HG02798 (cell line): ENCODE measurements around the gene FOS.

ENCODE experiments used
- ATAC-seq: cut with Tn5 transposase; IDR thresholded peaks from one replicate; pipeline ENCODE4 v1.9.1; 2021; ENCODE audit warnings: mild to moderate bottlenecking; ENCODE audit not compliant: unreplicated experiment, poor library complexity

FOS gene

GRCh38 chr14:75311356-75311755 lies 32.7 kb downstream of the FOS start:
- ATAC-seq, result no peak

DNA sequence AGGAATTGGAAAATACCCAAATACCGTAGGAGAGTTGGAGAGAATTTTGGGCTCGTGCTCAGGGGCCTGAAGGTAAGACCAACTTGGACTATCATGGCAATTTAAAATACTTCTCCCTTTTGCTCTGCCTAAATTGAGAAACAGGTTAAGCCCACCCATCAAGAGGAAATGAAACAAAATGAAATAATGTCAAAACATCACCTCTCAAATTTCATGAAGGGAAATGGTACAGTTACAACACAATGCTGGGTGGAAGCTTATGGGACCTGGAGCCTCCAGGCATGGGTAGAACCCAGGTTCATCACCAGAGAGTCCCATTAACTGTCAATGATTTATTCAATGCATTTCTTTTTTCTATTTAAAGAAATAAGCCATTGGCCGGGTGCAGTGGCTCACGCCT lies 33.7 kb downstream of the FOS start:
- no peak for ATAC-seq

DNA sequence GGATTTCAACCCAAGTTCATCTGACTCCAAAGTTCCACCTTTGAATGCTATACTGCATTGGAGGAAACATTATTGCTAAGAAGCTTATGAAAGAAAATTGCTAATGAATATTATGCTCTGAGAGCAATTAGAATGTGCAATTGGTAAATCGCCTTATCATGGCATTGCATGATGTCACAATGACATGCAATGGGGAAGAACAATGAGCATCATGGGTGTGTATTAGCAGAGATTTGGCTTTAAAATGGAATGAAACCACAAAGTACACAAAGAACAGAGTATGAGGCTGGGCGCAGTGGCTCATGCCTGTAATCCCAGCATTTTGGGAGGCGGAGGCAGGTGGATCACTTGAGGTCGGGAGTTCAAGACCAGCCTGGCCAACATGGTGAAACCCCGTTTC lies 34.7 kb downstream of the FOS start:
- no peak for ATAC-seq

DNA sequence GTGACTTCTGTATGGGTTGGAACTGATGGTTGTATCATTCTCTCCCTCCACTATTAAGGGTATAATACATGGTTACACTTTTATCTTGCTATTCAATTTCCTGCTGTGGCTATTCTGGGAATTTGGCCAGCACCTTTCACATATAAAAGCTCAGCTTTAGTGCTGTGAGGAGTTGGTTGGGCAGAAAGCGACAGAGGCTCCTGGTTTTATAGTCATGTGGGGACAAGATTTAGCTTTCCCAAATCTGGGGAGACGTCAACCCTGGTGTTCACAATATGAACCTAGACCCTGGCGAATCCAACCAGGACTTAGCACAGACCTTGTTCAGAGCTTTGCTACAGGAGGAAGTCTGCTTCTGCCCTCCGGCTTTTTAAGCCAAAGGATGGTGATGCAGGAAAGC lies 36.5 kb downstream of the FOS start:
- no peak for ATAC-seq

- ATAC-seq, result no peak
Observed at GRCh38 chr14:75317148-75317547, 38.5 kb downstream of the FOS start.

DNA sequence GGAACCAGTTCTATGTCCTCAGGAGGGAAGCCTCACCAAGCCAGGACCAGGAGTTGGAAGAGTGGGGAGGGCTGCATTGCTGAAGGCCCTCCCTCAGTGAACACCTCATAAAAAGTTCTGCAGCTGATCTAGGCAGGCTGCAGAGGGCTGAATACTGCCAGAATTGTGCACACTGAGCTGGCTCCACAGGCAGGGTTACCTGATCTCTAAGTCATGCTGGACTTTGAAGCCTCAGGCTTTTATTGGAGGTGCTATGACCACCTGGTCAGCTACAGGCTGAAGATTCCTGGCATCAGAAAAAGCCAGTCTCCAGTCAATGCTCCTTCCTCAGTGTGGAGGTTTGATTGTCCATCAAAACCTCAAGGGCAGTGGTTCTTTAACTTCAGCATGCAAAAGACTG lies 39.7 kb downstream of the FOS start:
- no peak for ATAC-seq

- ATAC-seq, result no peak
Observed at GRCh38 chr14:75319021-75319420, 40.4 kb downstream of the FOS start.

DNA sequence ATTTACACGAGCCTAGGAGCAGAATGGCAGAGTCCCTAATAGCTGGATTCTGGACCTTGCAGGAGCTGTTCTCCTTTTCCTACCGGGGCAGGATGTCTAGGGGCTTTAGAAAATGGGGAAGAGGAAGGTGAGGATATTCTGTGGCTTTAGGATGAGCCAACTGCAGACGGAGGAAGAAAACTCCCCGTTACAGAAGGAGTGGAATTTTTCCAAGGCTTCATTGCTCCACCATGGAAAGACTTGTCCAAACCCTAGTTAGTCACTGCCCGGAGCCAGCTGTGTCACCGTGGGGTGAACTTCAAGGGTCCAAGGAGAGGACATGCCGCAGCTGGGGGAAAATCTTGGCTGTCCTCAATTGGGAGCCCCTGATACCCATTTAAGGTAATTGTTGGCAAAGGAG lies 41.6 kb downstream of the FOS start:
- ATAC-seq, result no peak

DNA sequence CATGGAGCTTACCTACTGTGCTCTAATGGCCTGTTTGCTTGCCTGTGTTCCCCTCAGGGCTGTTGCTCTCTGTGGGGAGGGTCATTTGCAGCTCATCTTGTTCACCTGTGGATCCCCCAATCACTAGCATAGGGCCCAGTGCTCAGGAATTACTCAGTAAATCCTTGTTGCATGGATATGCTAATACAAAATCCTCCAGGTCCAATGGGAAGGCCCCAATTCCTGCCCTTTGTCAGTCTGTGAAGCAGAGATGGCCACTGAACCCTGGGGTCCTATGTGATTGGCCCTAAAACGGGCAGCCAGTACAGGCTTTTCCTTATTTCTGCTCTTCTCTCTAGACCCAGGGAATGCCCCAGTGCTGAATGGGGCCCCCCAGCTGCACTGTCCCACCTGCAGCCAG lies 44.1 kb downstream of the FOS start:
- no peak for ATAC-seq

GRCh38 chr14:75323571-75323970 lies 44.9 kb downstream of the FOS start:
- ATAC-seq, result no peak

DNA sequence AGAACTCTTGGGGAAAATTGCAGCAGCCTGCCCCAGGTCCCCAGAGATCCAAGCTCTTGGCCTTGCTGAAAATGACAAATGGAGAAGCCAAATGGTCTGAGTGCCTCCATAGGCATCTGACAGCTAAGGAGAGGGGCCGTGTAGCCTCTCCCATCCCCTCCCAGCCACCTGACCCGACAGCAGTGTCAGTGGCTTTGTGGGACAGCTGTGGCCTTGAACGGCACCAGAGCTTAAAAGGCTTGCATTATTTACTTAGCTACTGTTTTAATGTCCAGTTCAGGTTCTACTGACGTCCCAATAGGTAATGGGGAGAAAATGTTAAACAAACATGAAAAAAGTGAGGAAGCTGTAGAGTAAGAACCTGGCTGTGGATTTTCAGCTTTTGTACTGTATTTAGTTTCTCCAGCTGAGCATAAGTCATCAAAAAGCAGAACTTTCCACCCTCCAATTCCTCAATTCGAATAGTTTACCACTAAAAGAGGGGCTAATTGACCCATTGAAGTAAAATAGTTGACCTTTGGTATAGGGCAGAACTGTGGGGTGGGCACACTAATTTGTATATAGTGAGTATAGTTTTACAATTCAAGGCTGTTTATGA lies 50.0 kb downstream of the FOS start:
- no peak for ATAC-seq

DNA sequence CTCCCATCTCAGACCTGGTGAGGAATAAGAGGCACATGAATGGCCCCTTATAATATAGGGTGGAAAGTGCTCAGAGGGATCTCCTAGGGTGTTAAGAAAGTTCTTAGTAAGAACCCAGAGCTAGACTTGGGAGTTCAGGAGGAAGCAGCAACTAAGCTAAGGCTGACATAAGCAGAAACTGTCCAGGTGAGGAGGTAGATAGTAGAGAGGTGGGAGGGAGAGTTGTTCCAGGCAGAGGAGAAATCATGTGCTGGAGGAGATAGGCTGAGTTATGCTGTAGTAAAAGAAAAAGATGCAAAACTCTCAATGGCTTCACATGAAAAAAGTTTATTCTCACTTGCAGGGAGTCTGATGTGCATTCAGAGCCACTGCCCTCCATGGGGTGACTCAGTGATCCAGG lies 50.7 kb downstream of the FOS start:
- ATAC-seq, result no peak

DNA sequence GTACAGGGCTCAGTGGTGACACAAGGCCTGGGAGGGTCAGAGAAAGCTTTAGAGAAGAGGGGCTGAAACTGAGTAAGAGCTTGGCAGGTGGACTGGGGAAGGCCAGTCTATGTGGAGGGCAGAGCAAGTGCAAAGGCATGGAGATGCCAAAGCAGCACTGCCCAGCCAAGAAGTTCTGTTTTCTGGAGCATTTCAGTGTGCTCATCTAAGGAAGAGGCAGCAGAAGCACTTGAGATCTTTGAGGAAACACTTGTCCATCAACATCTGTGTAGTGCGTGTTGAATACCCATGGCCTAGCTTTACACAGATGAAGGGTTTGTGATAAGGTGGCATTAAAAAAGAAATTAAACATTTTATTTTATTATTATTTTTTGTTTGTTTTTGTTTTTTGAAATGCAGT lies 52.8 kb downstream of the FOS start:
- no peak for ATAC-seq
